NCI-H524 (cell line): ENCODE results near the gene NEDD9.

Experiments used
- DNase-seq, 2 experiments: peaks; one replicate each; lab custom pipeline; 2025; lab: John Stamatoyannopoulos, UW

Gene NEDD9

DNA sequence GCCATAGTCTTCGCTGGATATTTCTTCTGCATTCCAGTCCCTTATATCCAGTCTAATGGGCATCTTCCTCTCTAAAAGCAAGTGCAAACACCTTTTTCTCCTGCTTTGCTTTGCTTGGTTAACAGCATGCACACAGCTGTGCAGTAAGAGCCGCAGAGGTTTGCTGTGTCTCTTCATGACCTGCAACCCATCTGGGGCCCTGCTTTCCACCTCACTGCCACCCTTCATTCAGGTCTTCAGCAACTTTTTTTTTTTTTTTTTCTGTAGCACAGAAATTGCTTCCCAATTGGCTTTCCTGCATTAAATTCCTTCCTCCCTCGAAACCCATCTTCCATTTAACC is 14.4 kb downstream of the NEDD9 start:
- DNase-seq = no peak

GRCh38 chr6:11217360-11218101 is 14.9 kb downstream of the NEDD9 start:
- no peak for DNase-seq

DNA sequence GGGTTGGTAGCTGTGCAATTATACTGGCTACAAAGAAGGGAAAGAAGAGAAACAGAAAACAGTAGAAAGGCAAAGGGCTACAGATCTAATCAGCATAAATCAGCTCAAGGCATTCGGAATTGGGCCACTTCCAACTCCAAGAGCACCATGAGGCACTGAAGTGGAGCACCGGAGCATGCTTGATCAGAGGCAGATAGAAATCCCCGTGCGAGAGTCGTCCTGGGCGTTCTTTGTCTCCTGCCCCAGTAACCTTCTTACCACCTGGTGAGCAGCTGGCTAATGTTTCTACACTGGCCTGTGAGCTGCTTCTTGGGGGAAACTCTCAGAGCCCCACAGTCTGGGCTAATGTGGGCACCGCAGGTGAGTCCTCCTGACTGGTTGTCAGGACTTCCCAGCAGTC is 16.7 kb downstream of the NEDD9 start:
- no peak for DNase-seq

DNA sequence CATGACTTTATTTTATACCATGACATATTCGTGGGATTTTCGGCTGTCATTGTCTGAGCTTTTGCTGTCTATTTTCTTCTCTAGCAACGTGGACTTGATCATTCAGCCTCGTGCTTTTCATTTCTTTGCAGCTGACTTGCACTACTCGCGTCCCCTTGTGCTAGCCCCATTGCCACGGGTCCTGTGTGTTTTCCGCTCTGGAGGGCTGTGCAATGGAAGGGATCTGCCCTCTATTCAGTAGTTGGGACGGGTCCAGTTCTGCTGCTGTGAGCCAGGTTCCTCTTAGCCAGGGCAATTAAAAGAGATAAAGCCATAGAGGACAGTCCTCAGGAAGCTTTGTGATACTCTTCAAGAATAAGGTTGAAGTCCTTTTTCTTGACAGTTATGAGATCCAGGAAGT is 17.6 kb downstream of the NEDD9 start:
- DNase-seq = no peak

- DNase-seq = no peak
Measured at GRCh38 chr6:11214084-11214833, 18.2 kb downstream of the NEDD9 start.

GRCh38 chr6:11213422-11214021 is 18.9 kb downstream of the NEDD9 start:
- peak in 1 of 2 experiments; percentile 43 for DNase-seq

DNA sequence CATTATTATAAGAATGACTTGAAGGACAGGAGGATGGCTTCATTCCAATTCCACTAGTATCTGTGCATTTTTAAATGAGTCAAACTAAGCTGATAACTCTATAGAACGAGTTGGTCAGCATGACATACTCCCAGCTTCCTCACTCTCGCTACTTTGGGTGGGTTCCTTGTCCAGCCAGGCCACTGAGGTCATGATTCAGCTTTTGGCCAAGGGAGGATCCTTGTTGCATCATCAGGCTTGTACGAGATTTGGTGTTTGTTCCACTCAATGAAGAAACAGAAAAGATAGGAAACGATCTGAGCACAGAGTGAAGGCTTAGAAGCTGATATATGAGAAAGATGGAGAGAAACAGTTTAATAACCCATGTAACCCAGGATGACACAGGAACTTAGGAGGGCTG is 19.8 kb downstream of the NEDD9 start:
- DNase-seq = no peak

- DNase-seq = no peak
Measured at GRCh38 chr6:11211254-11211653, 21.2 kb downstream of the NEDD9 start.

DNA sequence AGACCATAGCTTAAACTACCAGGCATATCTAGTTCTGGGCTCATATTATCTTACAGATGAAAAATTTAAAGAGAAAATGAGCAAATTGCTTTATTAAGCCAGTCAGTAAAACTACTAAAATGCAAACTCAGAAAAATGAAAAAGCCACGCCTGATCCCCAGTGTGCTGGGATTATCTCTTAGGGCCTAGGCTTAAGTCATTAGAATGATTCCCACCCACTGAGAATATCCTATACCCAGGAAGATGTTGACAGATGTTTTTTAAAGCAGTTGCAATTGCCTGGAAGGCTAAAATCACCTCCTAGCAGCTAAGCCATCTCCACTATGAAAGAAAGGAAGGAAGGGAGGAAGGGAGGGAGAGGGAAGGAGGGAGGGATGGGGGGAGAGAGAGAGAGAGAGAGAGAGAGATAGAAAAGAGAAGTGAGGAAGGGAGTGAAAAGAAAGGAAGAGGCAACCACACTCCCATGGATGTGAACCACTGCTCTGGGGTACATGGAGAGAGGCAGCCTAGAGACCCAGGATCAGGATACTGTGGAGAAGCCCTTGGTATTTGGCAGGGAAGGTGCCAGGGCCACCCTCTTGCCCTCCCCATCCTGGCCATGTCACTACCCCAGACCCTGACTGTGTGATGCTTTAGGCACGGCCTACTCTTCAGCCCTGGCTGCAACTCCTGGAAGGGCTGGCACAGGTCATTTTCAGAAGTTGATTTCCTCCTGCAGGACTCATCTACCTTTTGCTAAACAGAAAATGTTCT is 21.9 kb downstream of the NEDD9 start:
- peak; percentile 22 to 53 for DNase-seq

DNA sequence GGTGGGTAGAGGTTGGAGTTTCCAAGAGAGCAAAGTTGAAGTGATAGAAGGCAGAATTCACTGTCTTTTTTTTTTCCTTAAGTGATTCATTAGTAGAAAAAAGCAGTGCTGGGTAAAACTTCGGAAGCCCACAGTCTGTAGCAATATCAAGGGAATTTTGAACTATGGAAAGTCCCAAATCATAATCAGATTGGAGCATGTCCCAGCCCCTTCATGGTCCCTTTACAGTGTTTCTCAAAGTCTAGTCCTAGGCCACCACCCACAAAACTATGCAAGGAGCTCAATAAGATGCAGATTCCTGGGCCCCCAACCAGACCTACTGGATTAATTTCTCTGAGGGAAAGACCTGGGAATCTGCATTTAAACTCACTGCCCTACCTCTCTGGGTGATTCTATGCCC is 22.6 kb downstream of the NEDD9 start:
- no peak for DNase-seq

DNA sequence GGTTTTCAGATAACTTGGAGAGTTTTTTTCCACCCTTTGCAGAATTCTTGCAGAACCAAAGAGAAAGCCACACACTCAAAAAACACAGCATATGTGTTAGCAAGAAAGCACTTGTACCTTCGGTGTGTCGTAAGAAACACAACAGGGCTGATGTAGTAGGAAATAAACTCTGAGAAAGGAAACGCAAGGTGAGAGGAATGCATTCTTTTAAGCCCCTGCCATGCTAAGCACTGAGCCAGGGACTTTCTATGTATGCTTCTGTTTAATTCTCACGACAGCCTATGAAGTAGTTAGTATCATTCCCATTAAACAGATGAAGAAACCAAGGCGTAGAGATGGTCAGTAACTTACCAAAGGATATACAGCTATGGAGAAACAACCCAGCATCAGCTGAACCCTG is 23.1 kb downstream of the NEDD9 start:
- DNase-seq = no peak

GRCh38 chr6:11208854-11209253 is 23.6 kb downstream of the NEDD9 start:
- DNase-seq = no peak

GRCh38 chr6:11208267-11208666 is 24.2 kb downstream of the NEDD9 start:
- DNase-seq = peak; percentile 38 to 88

GRCh38 chr6:11207199-11207968 is 25.1 kb downstream of the NEDD9 start:
- DNase-seq = no peak

DNA sequence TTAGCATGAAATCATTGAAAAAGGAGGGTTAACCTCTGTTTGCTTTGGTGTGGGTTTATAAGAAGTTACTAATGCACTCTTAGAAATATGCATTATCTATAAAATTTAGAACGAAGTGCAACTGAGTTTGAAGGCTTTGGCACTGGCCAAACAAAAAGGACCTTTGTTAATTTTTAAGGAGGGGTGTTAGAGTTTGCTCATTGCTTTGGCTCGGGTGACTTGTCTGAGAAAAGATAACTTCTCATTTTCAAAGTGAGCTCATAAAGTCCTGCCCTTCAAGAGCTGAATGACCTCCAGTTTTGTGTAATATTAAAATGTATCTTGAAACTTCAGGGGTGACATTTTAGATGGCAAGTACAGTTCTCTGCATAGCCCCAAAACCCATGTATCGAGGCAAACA is 25.9 kb downstream of the NEDD9 start:
- DNase-seq = no peak

DNA sequence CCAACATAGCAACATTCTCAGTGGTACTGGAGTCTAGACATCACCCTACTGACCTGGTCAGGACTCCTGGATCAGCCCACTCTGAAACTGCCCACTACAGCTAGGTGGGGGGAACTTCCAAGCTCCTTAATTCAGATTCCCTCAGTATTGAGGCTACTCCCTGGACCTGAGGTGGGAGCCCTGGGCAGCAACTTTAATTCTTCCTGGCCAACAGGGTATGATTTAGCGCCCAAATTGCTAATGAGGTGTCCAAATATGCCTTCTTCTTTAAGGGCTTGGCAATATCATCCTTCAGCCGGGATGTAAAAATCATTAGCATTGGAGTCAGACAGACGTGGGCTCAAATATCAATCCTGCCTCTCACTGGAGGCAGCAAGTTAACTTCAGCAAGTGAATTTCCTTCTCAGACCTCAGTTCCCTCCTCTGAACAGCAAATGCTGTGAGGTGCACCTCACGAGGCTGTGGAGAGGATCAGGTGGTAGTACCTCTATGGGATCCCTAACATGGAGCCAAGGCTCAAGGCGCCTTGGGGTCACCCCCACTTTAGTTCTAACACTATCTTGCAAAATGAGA is 27.6 kb downstream of the NEDD9 start:
- DNase-seq = no peak

- DNase-seq = no peak
Measured at GRCh38 chr6:11204005-11204399, 28.5 kb downstream of the NEDD9 start.

GRCh38 chr6:11203306-11204004 is 29.0 kb downstream of the NEDD9 start:
- no peak for DNase-seq

DNA sequence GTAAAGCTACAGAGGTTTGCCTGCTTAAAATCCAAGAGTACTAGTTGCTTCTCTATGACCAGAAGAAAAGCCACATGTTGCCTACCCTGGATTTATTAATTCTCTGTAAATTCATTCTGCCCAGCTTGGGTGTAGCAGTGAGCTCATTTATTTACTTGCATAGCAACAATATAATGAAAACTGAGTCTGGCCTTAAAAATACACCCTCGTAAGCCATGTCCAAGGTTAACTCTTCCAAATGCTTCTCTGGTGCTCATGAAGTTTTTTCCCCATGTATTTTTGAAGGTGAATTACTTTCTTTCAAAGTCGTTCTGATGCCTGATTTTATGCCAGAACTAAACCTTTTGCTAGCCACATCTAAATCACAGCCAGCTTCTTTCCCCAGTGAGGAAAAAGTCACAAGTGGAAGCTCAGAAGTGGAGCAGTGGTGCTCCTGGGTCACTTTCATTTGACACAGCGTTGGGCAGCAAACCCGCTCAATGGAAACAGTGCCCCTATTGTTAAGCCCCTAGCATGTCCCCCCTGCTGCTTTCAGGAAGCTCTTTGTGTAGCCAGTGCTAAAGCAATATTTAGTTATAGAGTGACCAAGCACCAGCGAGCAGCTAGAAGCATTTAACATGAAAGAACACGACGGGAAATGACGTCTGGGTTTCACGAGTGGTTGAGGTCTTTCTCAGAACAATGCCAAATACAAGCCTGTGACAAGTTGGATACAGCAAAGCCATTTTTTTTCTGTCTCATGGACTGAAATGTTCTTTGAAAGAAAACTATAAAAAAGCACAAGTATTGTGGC is 29.8 kb downstream of the NEDD9 start:
- DNase-seq = no peak
